ENCODE results near the gene CARD11.

The CARD11 gene

GRCh38 chr7:2956526-2957368, 86.9 kb downstream of the CARD11 start:
- TF ChIP-seq CTCF (IDR thresholded peaks at IDR 0.05; ENCODE audit: extremely low read depth, missing control alignments), result no peak
- DNase-seq (ENCODE audit: low spot score), result no peak

- TF ChIP-seq CTCF (IDR thresholded peaks at IDR 0.05; ENCODE audit: extremely low read depth, missing control alignments), result no peak
- no peak for DNase-seq (ENCODE audit: low spot score)
These were observed 87.6 kb downstream of the CARD11 start for GRCh38 chr7:2956076-2956475.

- no peak for TF ChIP-seq CTCF (IDR thresholded peaks at IDR 0.05; ENCODE audit: extremely low read depth, missing control alignments)
- no peak for DNase-seq (ENCODE audit: low spot score)
These were observed 88.4 kb downstream of the CARD11 start for GRCh38 chr7:2955269-2955668.

- DNase-seq (ENCODE audit: low spot score), result no peak
- TF ChIP-seq CTCF (IDR thresholded peaks at IDR 0.05; ENCODE audit: extremely low read depth, missing control alignments), result no peak
These were observed 89.2 kb downstream of the CARD11 start for GRCh38 chr7:2954433-2954853.

GRCh38 chr7:2953588-2954407, 89.9 kb downstream of the CARD11 start:
- DNase-seq (ENCODE audit: low spot score), result no peak
- TF ChIP-seq CTCF (IDR thresholded peaks at IDR 0.05; ENCODE audit: extremely low read depth, missing control alignments), result no peak

GRCh38 chr7:2953099-2953498, 90.6 kb downstream of the CARD11 start:
- DNase-seq (ENCODE audit: low spot score), result no peak
- no peak for TF ChIP-seq CTCF (IDR thresholded peaks at IDR 0.05; ENCODE audit: extremely low read depth, missing control alignments)

- no peak for TF ChIP-seq CTCF (IDR thresholded peaks at IDR 0.05; ENCODE audit: extremely low read depth, missing control alignments)
- DNase-seq (ENCODE audit: low spot score), result no peak
These were observed 91.4 kb downstream of the CARD11 start for GRCh38 chr7:2952316-2952715.

All from GM20000 (cell line).